OCI-M2 (cell line): ENCODE measurements around the gene TBC1D5.
"Not testable (repeated sequence)": the region's sequence is repeated elsewhere in the genome, so short reads cannot be mapped to it uniquely, and the experiment has no call there.

Source experiments
- DNase-seq: peaks from one replicate; lab custom pipeline; 2025; ENCODE audit not compliant: unreplicated experiment; lab: John Stamatoyannopoulos, UW

Gene TBC1D5

GRCh38 chr3:17648630-17649355 is 93.6 kb downstream of the TBC1D5 start:
- DNase-seq, result not testable (repeated sequence)

- DNase-seq, result no peak
Observed at GRCh38 chr3:17645074-17645698, 97.2 kb downstream of the TBC1D5 start.

GRCh38 chr3:17643691-17644090 is 98.7 kb downstream of the TBC1D5 start:
- DNase-seq, result no peak

GRCh38 chr3:17642474-17642873 is 100.0 kb downstream of the TBC1D5 start:
- DNase-seq, result no peak

- no peak for DNase-seq
Observed at GRCh38 chr3:17640466-17640865, 102.0 kb downstream of the TBC1D5 start.

DNA sequence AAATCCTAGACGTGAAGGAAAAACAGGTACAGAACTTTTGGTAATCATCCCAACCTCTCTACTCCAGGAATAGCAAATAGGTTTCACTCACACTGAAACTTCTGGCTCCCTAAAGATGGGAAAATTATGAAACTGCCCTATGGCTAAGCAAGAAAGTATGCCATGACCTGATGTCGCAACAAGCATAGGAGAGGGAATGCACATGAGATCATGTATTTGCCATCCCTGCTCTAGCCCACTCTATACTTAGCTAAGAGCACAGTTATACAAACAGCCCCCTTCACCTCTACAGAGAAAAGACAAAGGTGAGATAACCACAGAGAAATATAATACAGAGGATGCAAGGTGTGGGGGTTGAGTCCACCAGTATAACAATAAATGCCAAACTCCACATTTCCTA is 102.7 kb downstream of the TBC1D5 start:
- DNase-seq, result no peak

GRCh38 chr3:17639257-17639656 is 103.2 kb downstream of the TBC1D5 start:
- no peak for DNase-seq

GRCh38 chr3:17638356-17638755 is 104.1 kb downstream of the TBC1D5 start:
- DNase-seq, result no peak

DNA sequence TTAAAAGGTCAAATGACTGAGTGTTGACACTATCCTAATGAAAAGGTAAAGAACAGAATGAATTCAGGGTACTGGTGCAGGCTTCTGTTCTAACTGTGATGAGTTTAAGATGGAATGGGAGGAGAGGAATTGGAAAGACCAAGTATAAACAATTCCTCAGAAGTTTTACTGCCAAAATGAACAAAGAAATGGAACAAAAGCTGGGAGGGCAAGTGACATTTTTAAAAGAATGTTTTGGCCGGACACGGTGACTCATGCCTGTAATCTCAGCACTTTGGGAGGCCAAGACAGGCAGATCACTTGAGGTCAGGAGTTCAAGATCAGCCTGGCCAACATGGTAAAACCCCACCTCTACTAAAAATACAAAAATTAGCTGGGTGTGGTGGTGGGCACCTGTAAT is 106.8 kb downstream of the TBC1D5 start:
- not testable (repeated sequence) for DNase-seq

DNA sequence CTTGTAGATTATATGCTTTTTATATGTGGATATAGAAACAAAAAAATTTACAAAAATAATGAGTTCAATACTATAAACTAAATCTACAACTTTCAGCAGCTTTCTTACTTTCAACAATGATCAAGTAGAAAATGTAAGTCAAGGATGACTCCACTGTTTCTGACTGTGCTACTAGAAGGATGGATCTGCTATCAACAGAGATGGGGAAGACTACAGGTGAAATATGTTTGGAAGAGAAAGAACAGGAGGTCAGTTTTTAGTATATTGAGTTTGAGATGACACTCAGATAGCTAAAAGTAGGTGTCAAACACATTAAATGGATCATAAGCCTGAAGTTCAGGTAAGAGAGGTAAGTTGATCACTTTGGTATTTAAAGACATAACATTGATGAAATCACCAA is 107.5 kb downstream of the TBC1D5 start:
- DNase-seq, result no peak

GRCh38 chr3:17634201-17634600 is 108.2 kb downstream of the TBC1D5 start:
- no peak for DNase-seq

DNA sequence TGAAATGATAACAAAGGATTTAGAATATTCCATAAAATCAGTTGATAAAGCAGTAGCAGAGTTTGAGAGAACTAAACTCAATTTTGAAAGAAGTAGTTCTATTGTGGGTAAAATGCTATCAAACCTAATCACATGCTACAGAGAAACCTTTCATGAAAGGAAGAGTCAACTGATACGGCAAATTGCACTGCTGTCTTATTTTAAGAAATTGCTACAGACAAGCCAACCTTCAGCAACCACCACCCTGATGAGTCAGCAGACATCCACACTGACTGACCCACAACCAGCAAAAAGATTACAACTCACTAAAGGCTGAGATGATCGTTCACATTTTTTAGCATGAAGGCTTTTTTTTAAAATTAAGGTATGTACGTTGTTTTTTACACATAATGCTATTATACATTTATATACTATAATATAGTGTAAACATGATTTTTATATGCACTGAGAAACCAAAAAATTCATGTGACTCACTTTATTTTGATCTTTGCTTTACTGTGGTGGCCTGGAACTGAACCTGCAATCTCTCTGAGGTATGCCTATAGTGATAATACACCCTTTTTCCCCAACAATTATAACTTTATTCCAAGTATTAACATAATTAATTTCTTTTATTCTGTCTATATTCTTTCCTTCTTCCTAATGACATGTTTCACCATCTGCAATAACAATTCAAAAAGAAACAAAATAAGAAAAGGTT is 109.9 kb downstream of the TBC1D5 start:
- no peak for DNase-seq

- no peak for DNase-seq
Observed at GRCh38 chr3:17631609-17632008, 110.8 kb downstream of the TBC1D5 start.

DNA sequence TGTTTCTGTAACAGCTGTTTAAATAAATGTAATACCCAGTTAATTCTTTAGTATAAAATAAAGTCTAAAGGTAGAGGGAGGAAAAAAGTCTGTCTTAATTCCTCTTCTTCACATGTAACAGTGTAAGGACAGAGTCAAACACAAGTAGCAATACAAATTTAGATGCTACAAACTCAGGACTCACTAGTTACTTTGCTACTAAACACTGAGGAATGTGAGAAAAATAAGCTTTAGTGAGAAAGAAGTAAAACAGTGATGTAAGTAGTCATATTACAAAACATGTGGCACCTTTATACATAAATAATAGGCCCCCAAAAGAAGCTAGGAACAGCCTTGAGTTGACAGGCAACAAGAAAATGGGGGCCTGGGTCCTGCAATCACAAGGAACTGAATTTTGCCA is 113.0 kb downstream of the TBC1D5 start:
- DNase-seq, result no peak

- DNase-seq, result no peak
Observed at GRCh38 chr3:17626395-17626794, 116.0 kb downstream of the TBC1D5 start.

GRCh38 chr3:17625133-17625532 is 117.3 kb downstream of the TBC1D5 start:
- DNase-seq, result no peak

- no peak for DNase-seq
Observed at GRCh38 chr3:17623464-17623863, 119.0 kb downstream of the TBC1D5 start.

DNA sequence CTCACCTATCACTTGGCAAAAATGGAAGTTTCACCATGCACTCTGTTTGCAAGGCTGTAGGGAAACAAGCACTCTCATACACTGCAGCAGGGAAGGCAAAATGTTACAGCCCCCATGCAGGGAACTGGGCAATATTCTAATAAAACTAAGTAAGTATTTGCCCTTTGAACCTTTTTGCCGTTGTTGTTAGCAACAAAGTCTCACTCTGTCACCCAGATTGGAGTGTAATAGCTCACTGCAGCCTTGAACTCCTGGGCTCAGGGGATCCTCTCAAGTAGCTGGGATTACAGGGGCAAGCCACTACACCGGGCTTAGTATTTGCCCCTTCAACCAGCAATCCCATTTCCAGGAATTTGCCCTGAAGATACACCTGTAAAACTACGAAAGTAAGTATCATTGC is 122.5 kb downstream of the TBC1D5 start:
- no peak for DNase-seq

GRCh38 chr3:17613017-17613416 is 129.4 kb downstream of the TBC1D5 start:
- DNase-seq, result not testable (repeated sequence)

- DNase-seq, result no peak
Observed at GRCh38 chr3:17607905-17608304, 134.5 kb downstream of the TBC1D5 start.

DNA sequence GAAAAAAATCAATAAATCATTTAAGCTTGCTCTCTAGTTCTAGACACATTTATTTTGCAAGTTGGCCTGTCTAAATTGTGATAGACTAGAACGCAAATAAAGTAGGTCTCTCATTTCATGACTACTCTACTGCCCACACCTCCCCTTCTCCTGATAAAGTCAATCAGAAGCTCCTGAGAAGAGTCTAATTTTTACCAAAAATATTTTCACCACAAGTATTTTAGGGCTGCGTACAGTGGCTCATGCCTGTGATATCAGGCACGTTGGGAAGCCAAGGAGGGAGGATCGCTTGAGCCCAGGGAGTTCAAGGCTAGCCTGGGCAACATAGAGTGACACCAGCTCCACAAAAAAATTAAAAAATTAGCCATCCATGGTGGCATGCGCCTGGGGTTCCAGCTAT is 136.5 kb downstream of the TBC1D5 start:
- no peak for DNase-seq

- DNase-seq, result no peak
Observed at GRCh38 chr3:17605032-17605431, 137.4 kb downstream of the TBC1D5 start.
